SK-N-MC (cell line): Measurements from ENCODE around the gene SZT2.

Experiments
- EZH2 ChIP-seq: fragments of 200-600 bp; sonication (generic); IDR thresholded peaks from one replicate; pipeline ENCODE4 v1.6.1; 2017; ENCODE audit warnings: antibody characterized with exemption
- FOXP2 ChIP-seq: optimal IDR thresholded peaks from 2 replicates; pipeline ENCODE3; 2011; ENCODE audit warnings: mild to moderate bottlenecking, moderate library complexity; ENCODE audit not compliant: insufficient read depth; ENCODE audit errors: extremely low read length, control extremely low read depth
- POLR2AphosphoS5 ChIP-seq: IDR thresholded peaks from 2 replicates; pipeline ENCODE4 v1.6.1; 2012; ENCODE audit warnings: mild to moderate bottlenecking, low read depth, low read length, borderline replicate concordance

- TF ChIP-seq EZH2 (no peak), POLR2AphosphoS5 (no peak), FOXP2 (no peak)
These were observed 80.2 kb downstream of the SZT2 start for GRCh38 chr1:43469932-43470331.
